ENCODE results near the gene NDUFS4. TPM values are rescaled to one million over a fixed set of nuclear protein-coding genes. Genes with fewer than 3 reads are reported as not detected.

The NDUFS4 gene
- total RNA-seq, 1 donor from 2014 or later: 163 TPM

DNA sequence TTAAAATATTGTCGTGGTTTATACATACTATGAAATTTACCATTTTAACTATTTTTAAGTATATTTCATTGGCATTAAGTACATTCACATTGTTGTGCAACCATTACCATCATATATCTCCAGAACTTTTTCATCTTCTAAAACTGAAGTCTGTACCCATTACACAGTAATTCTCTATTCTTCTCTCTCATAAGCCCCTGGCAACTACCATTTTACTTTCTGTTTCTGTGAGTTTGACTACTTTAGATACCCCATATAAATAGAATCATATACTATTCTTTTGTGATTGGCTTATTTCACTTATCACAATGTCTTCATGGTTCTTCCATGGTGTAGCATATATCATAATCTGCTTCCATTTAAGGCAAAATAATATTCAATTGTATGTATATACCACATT lies 30.3 kb downstream of the NDUFS4 start:
- FAIRE-seq (no peak), DNase-seq (ENCODE audit: low read depth) (no peak)
- Histone ChIP-seq H3K36me3 (ENCODE audit: control insufficient read depth, insufficient read depth, low read length) (no peaks in the 10 kb centered on the region), H3K4me3 (ENCODE audit: low read depth, low read length) (no peak overlapping the region), H3K27me3 (ENCODE audit: control insufficient read depth, insufficient read depth, low read length) (no peaks in the 10 kb centered on the region)
- TF ChIP-seq CTCF (IDR thresholded peaks at IDR 0.05; ENCODE audit: insufficient read depth, low read length, severe bottlenecking): no peak

GRCh38 chr5:53594419-53594818 lies 34.0 kb downstream of the NDUFS4 start:
- Histone ChIP-seq H3K36me3 (ENCODE audit: control insufficient read depth, insufficient read depth, low read length) (no peaks in the 10 kb centered on the region), H3K27me3 (ENCODE audit: control insufficient read depth, insufficient read depth, low read length) (no peaks in the 10 kb centered on the region), H3K4me3 (ENCODE audit: low read depth, low read length) (no peak overlapping the region)
- DNase-seq (ENCODE audit: low read depth) (no peak), FAIRE-seq (no peak)
- no peak for TF ChIP-seq CTCF (IDR thresholded peaks at IDR 0.05; ENCODE audit: insufficient read depth, low read length, severe bottlenecking)

GRCh38 chr5:53597894-53598293 lies 37.5 kb downstream of the NDUFS4 start:
- Histone ChIP-seq H3K4me3 (ENCODE audit: low read depth, low read length) (no peak overlapping the region), H3K27me3 (ENCODE audit: control insufficient read depth, insufficient read depth, low read length) (no peaks in the 10 kb centered on the region), H3K36me3 (ENCODE audit: control insufficient read depth, insufficient read depth, low read length) (no peaks in the 10 kb centered on the region)
- DNase-seq (ENCODE audit: low read depth) (no peak), FAIRE-seq (no peak)
- TF ChIP-seq CTCF (IDR thresholded peaks at IDR 0.05; ENCODE audit: insufficient read depth, low read length, severe bottlenecking): no peak

DNA sequence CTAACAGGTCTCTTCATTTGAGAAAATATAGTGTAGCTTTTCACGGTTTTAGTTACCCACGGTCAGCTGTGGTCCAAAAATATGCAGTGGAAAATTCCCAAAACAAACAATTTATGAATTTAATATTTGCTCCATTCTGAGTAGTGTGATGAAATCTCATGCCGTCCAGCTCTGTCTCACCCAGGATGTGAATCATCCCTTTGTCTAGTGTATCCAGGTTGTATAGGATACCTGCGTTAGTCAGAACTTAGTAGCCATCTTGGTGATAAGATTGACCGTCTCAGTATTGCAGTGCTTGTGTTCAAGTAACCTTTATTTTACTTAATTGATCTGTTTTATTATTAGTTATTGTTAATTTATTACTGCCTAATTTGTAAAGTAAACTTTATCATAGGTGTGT lies 41.1 kb downstream of the NDUFS4 start:
- H3K4me3 ChIP-seq (ENCODE audit: low read depth, low read length): no peak overlapping the region
- FAIRE-seq: no peak
- H3K36me3 ChIP-seq (ENCODE audit: control insufficient read depth, insufficient read depth, low read length): no peaks in the 10 kb centered on the region
- DNase-seq (ENCODE audit: low read depth): peak; percentile 97
- H3K27me3 ChIP-seq (ENCODE audit: control insufficient read depth, insufficient read depth, low read length): no peaks in the 10 kb centered on the region
- no peak for TF ChIP-seq CTCF (IDR thresholded peaks at IDR 0.05; ENCODE audit: insufficient read depth, low read length, severe bottlenecking)

DNA sequence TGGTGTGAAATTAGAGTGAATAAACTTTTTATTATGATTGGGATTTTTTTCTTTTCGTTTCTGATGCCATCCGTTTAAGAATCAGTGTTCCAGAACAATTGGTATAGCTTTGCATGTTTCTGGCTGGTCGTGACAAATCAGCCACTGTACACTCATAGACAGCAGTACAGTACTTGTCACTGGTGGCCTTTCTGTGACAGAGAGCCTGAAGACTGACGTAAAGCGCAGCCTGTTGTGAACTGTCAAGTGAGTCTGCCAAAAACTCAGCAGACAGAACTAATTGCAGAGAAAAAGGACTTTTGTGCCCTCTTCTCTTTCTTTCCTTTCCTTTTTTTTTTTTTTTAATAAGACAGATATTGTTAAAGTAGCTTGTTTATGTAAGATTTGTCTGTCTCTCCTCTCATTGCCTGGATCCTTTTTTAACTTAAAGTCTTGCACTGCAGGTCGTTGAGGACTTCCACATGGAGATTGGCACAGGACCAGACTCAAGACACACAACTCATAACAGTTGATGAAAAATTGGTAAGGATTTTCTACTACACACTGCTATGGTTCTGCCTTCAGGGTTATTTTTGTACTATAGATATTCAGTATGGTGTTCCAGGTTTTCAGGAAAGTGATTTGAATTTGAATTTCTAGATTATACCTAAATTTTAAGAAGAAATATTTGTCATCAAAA lies 42.7 kb downstream of the NDUFS4 start:
- TF ChIP-seq CTCF (IDR thresholded peaks at IDR 0.05; ENCODE audit: insufficient read depth, low read length, severe bottlenecking): no peak
- FAIRE-seq (no peak), DNase-seq (ENCODE audit: low read depth) (no peak)
- H3K27me3 ChIP-seq (ENCODE audit: control insufficient read depth, insufficient read depth, low read length): no peaks in the 10 kb centered on the region
- no peaks in the 10 kb centered on the region for H3K36me3 ChIP-seq (ENCODE audit: control insufficient read depth, insufficient read depth, low read length)
- H3K4me3 ChIP-seq (ENCODE audit: low read depth, low read length): no peak overlapping the region

GRCh38 chr5:53604309-53604708 lies 43.9 kb downstream of the NDUFS4 start:
- Histone ChIP-seq H3K4me3 (ENCODE audit: low read depth, low read length) (no peak overlapping the region), H3K36me3 (ENCODE audit: control insufficient read depth, insufficient read depth, low read length) (no peaks in the 10 kb centered on the region), H3K27me3 (ENCODE audit: control insufficient read depth, insufficient read depth, low read length) (no peaks in the 10 kb centered on the region)
- TF ChIP-seq CTCF (IDR thresholded peaks at IDR 0.05; ENCODE audit: insufficient read depth, low read length, severe bottlenecking): no peak
- FAIRE-seq (no peak), DNase-seq (ENCODE audit: low read depth) (no peak)

All from bronchial epithelial cell (primary cell).